ENCODE measurements around the gene STT3A. TPM values are rescaled to one million over a fixed set of nuclear protein-coding genes. Genes with fewer than 3 reads are reported as not detected.

Gene STT3A
- total and polyA plus RNA-seq, 11 donors, result 21.5 to 98.6 (median 59.1) TPM

- DNase-seq (peak; percentile 26 to 65 (median 40)), ATAC-seq (peak; percentile 9 to 32 (median 19))
- Histone ChIP-seq H3K27me3 (no peaks in the 10 kb centered on the region), H3K36me3 (peaks cover 0 to 13% (median 4%) of the 10 kb centered on the region in 9 donors), H3K4me1 (peaks cover 0 to 38% (median 19%) of the 10 kb centered on the region in 12 donors), H3K27ac (peak overlapping the region; percentile 85 to 98 (median 94)), H3K4me3 (peak overlapping the region; percentile 27 to 92 (median 76)), H3K9me3 (no peaks in the 10 kb centered on the region)
- WGBS, 4 donors, result 1 to 3% (median 2%) methylated on average over 20 to 30 of the region's 30 CpGs
- intact Hi-C loops (cut with DNase I), result loop anchor here in 3 of 10 donors (1.0 to 5.0 kb wide), 3 partner anchors 22 to 36 kb away; partner anchors contain the start of genes CHEK1 (in 3 of the 3) and EI24 (in 1 of the 3)
- no peak for TF ChIP-seq POLR2A (IDR thresholded peaks at IDR 0.05)
- TF ChIP-seq CTCF (IDR thresholded peaks at IDR 0.05), result no peak
Measured at GRCh38 chr11:125591649-125592304, 875 bp upstream of the STT3A start.

GRCh38 chr11:125593114-125593820 lies 615 bp downstream of the STT3A start:
- H3K27me3 ChIP-seq, result no peaks in the 10 kb centered on the region
- peaks cover 0 to 28% (median 16%) of the 10 kb centered on the region in 9 donors for H3K36me3 ChIP-seq
- DNase-seq (no peak), ATAC-seq (peak in 1 of 4 donors; percentile 6)
- peak overlapping the region in 11 of 12 donors; percentile 57 to 85 (median 78) for H3K27ac ChIP-seq
- WGBS, 4 donors, result 0 to 1% (median 1%) methylated on average over 17 to 18 of the region's 18 CpGs
- TF ChIP-seq CTCF (IDR thresholded peaks at IDR 0.05) (no peak), POLR2A (IDR thresholded peaks at IDR 0.05) (no peak)
- intact Hi-C loops (cut with DNase I), result loop anchor here in 2 of 10 donors (5.0 kb wide), 1 partner anchor 34 kb away; the partner anchor contains the start of gene CHEK1 (in 2 of the 2)
- no peaks in the 10 kb centered on the region for H3K9me3 ChIP-seq
- peaks cover 0 to 38% (median 19%) of the 10 kb centered on the region in 12 donors for H3K4me1 ChIP-seq
- H3K4me3 ChIP-seq, result peak overlapping the region; percentile 66 to 92 (median 82)

- no peak for ATAC-seq
- WGBS, 4 donors, result 61 to 84% (median 77%) methylated on average over 3 of the region's 3 CpGs
- intact Hi-C loops (cut with DNase I), result loop anchor here in 2 of 10 donors (5.0 kb wide), 1 partner anchor 32 kb away; the partner anchor contains the start of gene CHEK1 (in 2 of the 2)
Measured at GRCh38 chr11:125594958-125595357, 2.3 kb downstream of the STT3A start.

More at GRCh38 chr11:125594958-125595357, 2.3 kb downstream of the STT3A start:
- Histone ChIP-seq H3K4me1 (peaks cover 0 to 38% (median 19%) of the 10 kb centered on the region in 12 donors), H3K27me3 (no peaks in the 10 kb centered on the region), H3K4me3 (peak overlapping the region in 1 of 12 donors; percentile 19), H3K9me3 (no peaks in the 10 kb centered on the region), H3K36me3 (peaks cover 0 to 45% (median 33%) of the 10 kb centered on the region in 9 donors), H3K27ac (no peak overlapping the region)
- TF ChIP-seq POLR2A (IDR thresholded peaks at IDR 0.05) (no peak), CTCF (IDR thresholded peaks at IDR 0.05) (no peak)
- no peak for DNase-seq

Data from heart left ventricle (tissue), 16 donors.